ENCODE measurements around the gene CNTNAP2.

Gene CNTNAP2

GRCh38 chr7:147261693-147262092 is 1145.1 kb downstream of the CNTNAP2 start:
- no peak overlapping the region for H3K9ac ChIP-seq (ENCODE audit: insufficient read length)
- TF ChIP-seq POLR2AphosphoS5 (IDR thresholded peaks at IDR 0.05; ENCODE audit: borderline replicate concordance, low read depth, low read length) (no peak), EZH2 (IDR thresholded peaks at IDR 0.05) (no peak), FOXP2 (optimal IDR thresholded peaks at IDR 0.05; ENCODE audit: control extremely low read depth, extremely low read length, insufficient read depth) (no peak)
- DNase-seq (ENCODE audit: low read depth, low spot score) = no peak

GRCh38 chr7:147265528-147265927 is 1148.9 kb downstream of the CNTNAP2 start:
- Histone ChIP-seq H3K36me3 (ENCODE audit: insufficient read depth, low read length) (no peaks in the 10 kb centered on the region), H3K27ac (no peak overlapping the region), H3K9ac (ENCODE audit: insufficient read length) (no peak overlapping the region), H3K9me3 (ENCODE audit: low read depth, low read length) (no peaks in the 10 kb centered on the region), H3K4me3 (no peak overlapping the region)
- no peak for TF ChIP-seq POLR2AphosphoS5 (IDR thresholded peaks at IDR 0.05; ENCODE audit: borderline replicate concordance, low read depth, low read length)
- no peak for TF ChIP-seq FOXP2 (optimal IDR thresholded peaks at IDR 0.05; ENCODE audit: control extremely low read depth, extremely low read length, insufficient read depth)
- no peak for TF ChIP-seq EZH2 (IDR thresholded peaks at IDR 0.05)
- no peak for DNase-seq (ENCODE audit: low read depth, low spot score)

More at GRCh38 chr7:147261693-147262092, 1145.1 kb downstream of the CNTNAP2 start:
- Histone ChIP-seq H3K27ac (no peak overlapping the region), H3K36me3 (ENCODE audit: insufficient read depth, low read length) (no peaks in the 10 kb centered on the region), H3K4me3 (no peak overlapping the region), H3K9me3 (ENCODE audit: low read depth, low read length) (no peaks in the 10 kb centered on the region)

GRCh38 chr7:147276106-147276505 is 1159.5 kb downstream of the CNTNAP2 start:
- H3K27ac ChIP-seq = no peak overlapping the region
- no peak overlapping the region for H3K9ac ChIP-seq (ENCODE audit: insufficient read length)
- DNase-seq (ENCODE audit: low read depth, low spot score) = no peak
- H3K4me3 ChIP-seq = no peak overlapping the region
- TF ChIP-seq FOXP2 (optimal IDR thresholded peaks at IDR 0.05; ENCODE audit: control extremely low read depth, extremely low read length, insufficient read depth) (no peak), POLR2AphosphoS5 (IDR thresholded peaks at IDR 0.05; ENCODE audit: borderline replicate concordance, low read depth, low read length) (no peak), EZH2 (IDR thresholded peaks at IDR 0.05) (no peak)
- H3K9me3 ChIP-seq (ENCODE audit: low read depth, low read length) = no peaks in the 10 kb centered on the region
- no peaks in the 10 kb centered on the region for H3K36me3 ChIP-seq (ENCODE audit: insufficient read depth, low read length)

GRCh38 chr7:147276783-147277370 is 1160.3 kb downstream of the CNTNAP2 start:
- no peak overlapping the region for H3K9ac ChIP-seq (ENCODE audit: insufficient read length)
- TF ChIP-seq POLR2AphosphoS5 (IDR thresholded peaks at IDR 0.05; ENCODE audit: borderline replicate concordance, low read depth, low read length) (no peak), FOXP2 (optimal IDR thresholded peaks at IDR 0.05; ENCODE audit: control extremely low read depth, extremely low read length, insufficient read depth) (no peak), EZH2 (IDR thresholded peaks at IDR 0.05) (no peak)
- no peak overlapping the region for H3K4me3 ChIP-seq
- no peak for DNase-seq (ENCODE audit: low read depth, low spot score)
- no peaks in the 10 kb centered on the region for H3K9me3 ChIP-seq (ENCODE audit: low read depth, low read length)
- no peak overlapping the region for H3K27ac ChIP-seq
- no peaks in the 10 kb centered on the region for H3K36me3 ChIP-seq (ENCODE audit: insufficient read depth, low read length)

- TF ChIP-seq FOXP2 (optimal IDR thresholded peaks at IDR 0.05; ENCODE audit: control extremely low read depth, extremely low read length, insufficient read depth) (no peak), POLR2AphosphoS5 (IDR thresholded peaks at IDR 0.05; ENCODE audit: borderline replicate concordance, low read depth, low read length) (no peak), EZH2 (IDR thresholded peaks at IDR 0.05) (no peak)
- no peaks in the 10 kb centered on the region for H3K36me3 ChIP-seq (ENCODE audit: insufficient read depth, low read length)
- no peak overlapping the region for H3K4me3 ChIP-seq
- no peak overlapping the region for H3K9ac ChIP-seq (ENCODE audit: insufficient read length)
- no peak for DNase-seq (ENCODE audit: low read depth, low spot score)
- H3K9me3 ChIP-seq (ENCODE audit: low read depth, low read length) = no peaks in the 10 kb centered on the region
- no peak overlapping the region for H3K27ac ChIP-seq
Observed at GRCh38 chr7:147279514-147279913, 1162.9 kb downstream of the CNTNAP2 start.

DNA sequence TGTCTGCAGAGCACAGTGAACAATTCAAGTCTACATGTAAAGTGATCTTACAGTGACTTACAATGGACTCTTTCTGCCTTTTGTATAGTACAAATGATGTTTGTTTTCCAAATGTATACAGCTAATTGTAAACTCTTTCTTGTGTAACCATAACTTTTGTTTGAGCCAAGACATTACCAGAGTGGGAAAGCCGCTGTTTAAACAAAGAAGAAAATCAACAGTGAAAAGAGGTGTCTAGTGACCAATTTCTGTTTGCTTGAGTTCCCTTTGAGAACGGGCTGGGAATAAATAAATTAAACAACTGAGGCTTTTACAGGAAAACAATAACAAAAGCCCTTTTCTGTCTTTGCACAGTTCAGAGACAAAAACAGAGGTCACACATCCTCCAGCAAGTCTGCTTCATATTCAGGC is 1163.4 kb downstream of the CNTNAP2 start:
- Histone ChIP-seq H3K27ac (no peak overlapping the region), H3K4me3 (no peak overlapping the region), H3K36me3 (ENCODE audit: insufficient read depth, low read length) (no peaks in the 10 kb centered on the region), H3K9me3 (ENCODE audit: low read depth, low read length) (no peaks in the 10 kb centered on the region), H3K9ac (ENCODE audit: insufficient read length) (no peak overlapping the region)
- TF ChIP-seq POLR2AphosphoS5 (IDR thresholded peaks at IDR 0.05; ENCODE audit: borderline replicate concordance, low read depth, low read length) (no peak), EZH2 (IDR thresholded peaks at IDR 0.05) (no peak), FOXP2 (optimal IDR thresholded peaks at IDR 0.05; ENCODE audit: control extremely low read depth, extremely low read length, insufficient read depth) (no peak)
- no peak for DNase-seq (ENCODE audit: low read depth, low spot score)

DNA sequence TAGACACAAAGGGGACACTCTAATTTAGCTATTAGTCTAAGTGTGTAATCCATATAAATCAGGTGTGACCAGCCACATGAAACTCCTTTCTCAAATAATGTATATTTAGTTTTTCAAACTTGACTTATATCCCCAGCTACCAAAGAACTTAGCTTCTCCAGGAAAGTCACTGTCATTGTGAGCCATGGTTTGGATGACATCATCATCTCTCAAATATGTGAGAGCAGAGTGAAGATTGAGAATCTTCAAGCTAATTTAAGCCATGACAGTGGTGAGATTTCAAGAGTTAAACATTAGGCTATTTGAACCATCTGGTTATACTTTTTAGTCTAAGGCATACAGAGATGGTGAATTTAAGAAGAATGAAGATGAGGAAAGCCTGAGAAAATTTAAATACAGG is 1165.6 kb downstream of the CNTNAP2 start:
- no peak for TF ChIP-seq POLR2AphosphoS5 (IDR thresholded peaks at IDR 0.05; ENCODE audit: borderline replicate concordance, low read depth, low read length)
- Histone ChIP-seq H3K9ac (ENCODE audit: insufficient read length) (no peak overlapping the region), H3K9me3 (ENCODE audit: low read depth, low read length) (no peaks in the 10 kb centered on the region), H3K27ac (no peak overlapping the region), H3K4me3 (no peak overlapping the region), H3K36me3 (ENCODE audit: insufficient read depth, low read length) (no peaks in the 10 kb centered on the region)
- DNase-seq (ENCODE audit: low read depth, low spot score) = no peak

- no peak overlapping the region for H3K4me3 ChIP-seq
- no peaks in the 10 kb centered on the region for H3K9me3 ChIP-seq (ENCODE audit: low read depth, low read length)
- H3K27ac ChIP-seq = no peak overlapping the region
- TF ChIP-seq FOXP2 (optimal IDR thresholded peaks at IDR 0.05; ENCODE audit: control extremely low read depth, extremely low read length, insufficient read depth) = no peak
- TF ChIP-seq EZH2 (IDR thresholded peaks at IDR 0.05) = no peak
- TF ChIP-seq POLR2AphosphoS5 (IDR thresholded peaks at IDR 0.05; ENCODE audit: borderline replicate concordance, low read depth, low read length) = no peak
- no peak for DNase-seq (ENCODE audit: low read depth, low spot score)
- no peak overlapping the region for H3K9ac ChIP-seq (ENCODE audit: insufficient read length)
- H3K36me3 ChIP-seq (ENCODE audit: insufficient read depth, low read length) = no peaks in the 10 kb centered on the region
Observed at GRCh38 chr7:147296201-147296600, 1179.6 kb downstream of the CNTNAP2 start.

DNA sequence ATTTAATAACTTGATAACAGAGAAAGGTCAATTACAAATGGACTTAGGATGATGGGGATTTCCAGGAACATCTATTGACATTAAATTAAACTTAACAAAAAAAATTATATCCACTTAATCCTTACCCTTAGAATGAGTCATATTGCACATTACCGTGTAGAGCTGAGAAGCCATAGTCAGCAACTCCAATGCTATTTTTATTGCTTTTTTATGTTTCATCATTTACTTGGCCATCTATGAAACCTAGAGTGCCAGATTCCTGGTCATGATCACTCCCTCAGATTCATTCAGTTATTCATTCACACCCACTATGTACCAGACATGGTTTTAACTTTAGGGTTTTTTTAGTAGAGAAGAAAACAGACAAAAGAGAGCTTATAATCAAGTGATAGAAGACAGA is 1180.4 kb downstream of the CNTNAP2 start:
- Histone ChIP-seq H3K9ac (ENCODE audit: insufficient read length) (no peak overlapping the region), H3K27ac (no peak overlapping the region), H3K9me3 (ENCODE audit: low read depth, low read length) (no peaks in the 10 kb centered on the region), H3K4me3 (no peak overlapping the region), H3K36me3 (ENCODE audit: insufficient read depth, low read length) (no peaks in the 10 kb centered on the region)
- DNase-seq (ENCODE audit: low read depth, low spot score) = no peak
- no peak for TF ChIP-seq EZH2 (IDR thresholded peaks at IDR 0.05)
- no peak for TF ChIP-seq POLR2AphosphoS5 (IDR thresholded peaks at IDR 0.05; ENCODE audit: borderline replicate concordance, low read depth, low read length)
- no peak for TF ChIP-seq FOXP2 (optimal IDR thresholded peaks at IDR 0.05; ENCODE audit: control extremely low read depth, extremely low read length, insufficient read depth)
